NCI-H774 (cell line): ENCODE results near the gene PNKP.

Experiments used
- DNase-seq: peaks from one replicate; lab custom pipeline; 2025; lab: John Stamatoyannopoulos, UW

The PNKP gene

GRCh38 chr19:49847731-49848696 lies 19.4 kb downstream of the PNKP start:
- no peak for DNase-seq

GRCh38 chr19:49846408-49846807 lies 21.0 kb downstream of the PNKP start:
- no peak for DNase-seq

GRCh38 chr19:49845414-49845813 lies 22.0 kb downstream of the PNKP start:
- no peak for DNase-seq

DNA sequence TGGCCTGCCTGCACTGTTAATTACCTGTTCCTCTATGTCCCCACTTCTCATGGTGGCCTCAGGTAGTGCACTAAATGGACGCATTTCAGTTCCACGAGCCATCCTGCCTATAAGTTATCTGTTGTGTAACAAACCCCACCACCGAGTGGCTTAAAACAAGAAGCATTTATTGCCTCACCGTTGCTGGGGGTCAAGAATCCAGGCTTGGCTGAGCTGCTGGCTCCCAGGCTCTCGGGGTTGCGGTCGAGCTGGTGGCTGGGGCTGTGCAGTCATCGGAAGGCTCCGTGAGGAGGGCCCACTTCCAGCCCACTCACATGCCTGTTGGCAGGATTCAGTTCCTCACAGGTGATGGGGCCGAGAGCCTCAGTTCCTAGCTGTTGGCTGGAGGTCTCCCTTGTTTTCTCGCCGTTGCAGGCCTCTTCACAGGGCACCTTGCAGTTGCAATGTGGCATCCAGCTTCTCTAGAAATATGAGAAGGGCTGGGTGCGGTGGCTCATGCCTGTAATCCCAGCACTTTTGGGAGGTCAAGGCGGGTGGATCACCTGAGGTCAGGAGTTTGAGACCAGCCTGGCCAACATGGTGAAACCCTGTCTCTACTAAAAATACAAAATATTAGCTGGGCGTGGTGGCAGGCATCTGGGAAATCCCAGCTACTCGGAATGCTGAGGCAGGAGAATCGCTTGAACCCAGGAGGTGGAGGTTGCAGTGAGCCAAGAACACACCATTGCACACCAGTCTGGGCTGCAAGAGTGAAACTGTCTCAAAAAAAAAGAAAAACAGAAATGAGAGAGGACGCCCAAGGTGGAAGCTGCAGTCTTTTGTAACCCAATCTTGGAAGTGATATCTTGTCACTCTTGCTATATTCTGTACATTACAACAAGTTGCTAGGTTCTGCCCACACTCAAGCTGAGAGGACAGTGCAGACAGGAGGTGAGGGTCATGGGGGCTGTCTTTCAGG lies 23.0 kb downstream of the PNKP start:
- DNase-seq = no peak

DNA sequence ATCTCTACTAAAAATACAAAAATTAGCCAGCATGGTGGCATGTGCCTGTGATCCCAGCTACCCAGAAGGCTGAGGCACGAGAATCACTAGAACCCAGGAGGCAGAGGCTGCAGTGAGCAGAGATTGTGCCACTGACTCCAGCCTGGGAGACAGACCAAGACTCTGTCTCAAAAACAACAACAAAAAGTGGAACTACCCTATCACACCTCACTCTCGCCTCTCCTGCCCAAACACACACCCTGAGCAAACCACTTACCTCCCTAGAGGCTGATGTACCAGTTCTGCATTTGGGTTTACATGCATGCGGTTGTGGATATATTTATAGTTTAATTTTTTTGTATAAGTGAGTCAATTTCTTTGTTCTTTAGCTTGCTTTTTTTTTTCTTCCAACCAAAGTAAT lies 24.1 kb downstream of the PNKP start:
- DNase-seq = no peak

- no peak for DNase-seq
Observed at GRCh38 chr19:49840736-49841249, 26.6 kb downstream of the PNKP start.

DNA sequence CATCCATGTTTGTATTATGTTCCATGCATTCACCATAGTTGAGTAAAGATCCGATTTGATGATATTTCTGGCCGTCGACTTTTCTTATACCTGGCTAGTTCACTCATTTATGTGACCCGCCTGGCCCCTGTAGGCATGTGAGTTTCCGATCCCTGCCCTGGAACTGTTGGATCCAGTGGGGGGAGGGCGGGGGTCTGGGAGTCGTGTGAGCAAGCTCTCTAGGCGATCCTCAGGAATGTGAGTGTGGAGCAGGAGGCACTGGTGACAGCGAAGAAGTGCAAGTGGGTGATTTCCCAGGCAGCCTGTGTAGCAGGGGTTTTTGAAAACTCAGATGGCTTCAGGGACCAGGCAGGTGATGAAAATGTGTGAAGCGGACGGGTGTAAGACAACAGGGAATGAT lies 27.1 kb downstream of the PNKP start:
- DNase-seq = no peak

DNA sequence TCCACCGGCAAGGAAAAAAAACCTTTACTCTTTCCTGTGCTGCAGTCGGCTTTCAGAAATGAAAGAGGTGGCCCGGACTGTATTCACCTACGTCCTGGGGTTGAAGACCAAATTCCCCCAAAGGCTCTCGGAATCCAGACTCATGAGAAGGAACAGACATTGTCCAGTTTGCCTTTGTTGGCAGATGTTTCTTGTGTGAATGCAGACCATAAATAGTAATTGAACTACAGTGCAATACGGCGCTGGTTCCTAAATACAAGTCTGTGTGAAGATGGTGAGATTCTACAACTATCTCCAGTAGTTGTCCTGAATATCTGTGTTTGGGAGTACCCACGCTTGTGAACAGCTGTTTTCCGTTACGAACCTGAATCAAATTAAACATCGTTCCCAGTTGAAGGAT lies 27.7 kb downstream of the PNKP start:
- DNase-seq = no peak

DNA sequence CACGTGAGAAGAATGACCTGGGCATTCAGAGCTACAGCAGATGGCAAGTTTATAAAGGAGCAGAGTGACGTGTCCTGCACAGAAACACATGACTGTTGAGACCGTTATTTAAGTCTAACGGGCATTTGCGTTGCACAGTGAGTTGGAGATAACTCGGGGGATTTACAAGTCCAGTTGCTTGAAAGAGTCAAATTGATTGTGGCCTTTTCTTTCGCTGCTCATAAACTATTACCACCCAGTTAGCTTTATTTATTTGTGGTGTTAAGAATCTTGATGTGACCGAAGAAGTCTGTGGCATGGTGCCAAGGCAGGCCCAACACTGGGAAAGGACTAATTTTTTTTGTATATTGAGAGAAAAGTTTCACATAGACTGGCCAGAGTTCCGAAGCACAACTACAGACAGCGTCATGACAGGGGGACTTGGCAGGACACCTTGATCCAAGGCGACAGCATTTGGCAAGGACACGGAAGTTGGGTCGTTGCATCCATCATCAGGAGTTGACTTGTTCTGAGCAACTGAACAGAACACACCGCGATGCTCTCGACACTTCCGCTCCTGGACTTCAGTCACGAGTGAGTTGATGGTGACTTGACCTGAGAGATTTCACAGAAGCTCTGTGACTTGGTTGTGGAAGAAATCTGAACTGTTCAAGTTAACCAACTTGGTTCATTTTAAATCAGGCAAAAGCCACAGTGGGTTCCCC lies 28.3 kb downstream of the PNKP start:
- no peak for DNase-seq

DNA sequence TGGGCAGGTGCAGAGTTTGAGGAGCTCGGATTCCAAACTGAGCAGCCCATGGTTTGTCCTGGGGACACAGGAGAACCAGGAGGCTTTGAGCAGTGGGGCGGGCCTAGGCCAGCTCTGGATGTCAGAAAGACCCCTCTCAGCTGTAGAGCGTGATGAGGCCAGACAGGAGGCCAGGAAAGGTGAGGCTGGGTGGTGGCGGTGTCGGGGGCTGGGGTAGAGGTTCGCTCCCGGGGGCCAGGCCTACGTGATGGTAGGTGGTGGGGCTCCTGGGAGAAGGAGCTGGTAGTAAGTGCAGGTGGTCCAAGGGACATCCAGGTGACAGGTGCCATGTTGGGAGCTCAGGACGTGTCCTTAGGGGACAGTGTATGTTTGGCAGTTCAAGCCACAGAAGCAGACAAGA lies 30.0 kb downstream of the PNKP start:
- DNase-seq = no peak

DNA sequence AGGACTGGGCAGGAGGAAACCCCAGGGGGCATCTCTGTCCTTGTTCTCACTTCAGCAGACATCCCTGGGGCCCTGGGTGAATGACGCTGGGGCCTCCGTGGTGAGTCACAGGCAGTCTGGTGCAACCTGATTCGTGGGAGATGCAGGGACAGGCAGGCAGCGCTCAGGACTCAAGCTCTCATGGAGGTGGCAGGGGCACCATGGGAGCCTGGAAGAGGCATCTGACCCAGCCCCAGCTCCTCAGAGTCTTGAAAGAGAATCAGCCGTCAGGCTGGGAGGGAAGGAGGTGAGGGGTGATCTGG lies 30.4 kb downstream of the PNKP start:
- DNase-seq = no peak

DNA sequence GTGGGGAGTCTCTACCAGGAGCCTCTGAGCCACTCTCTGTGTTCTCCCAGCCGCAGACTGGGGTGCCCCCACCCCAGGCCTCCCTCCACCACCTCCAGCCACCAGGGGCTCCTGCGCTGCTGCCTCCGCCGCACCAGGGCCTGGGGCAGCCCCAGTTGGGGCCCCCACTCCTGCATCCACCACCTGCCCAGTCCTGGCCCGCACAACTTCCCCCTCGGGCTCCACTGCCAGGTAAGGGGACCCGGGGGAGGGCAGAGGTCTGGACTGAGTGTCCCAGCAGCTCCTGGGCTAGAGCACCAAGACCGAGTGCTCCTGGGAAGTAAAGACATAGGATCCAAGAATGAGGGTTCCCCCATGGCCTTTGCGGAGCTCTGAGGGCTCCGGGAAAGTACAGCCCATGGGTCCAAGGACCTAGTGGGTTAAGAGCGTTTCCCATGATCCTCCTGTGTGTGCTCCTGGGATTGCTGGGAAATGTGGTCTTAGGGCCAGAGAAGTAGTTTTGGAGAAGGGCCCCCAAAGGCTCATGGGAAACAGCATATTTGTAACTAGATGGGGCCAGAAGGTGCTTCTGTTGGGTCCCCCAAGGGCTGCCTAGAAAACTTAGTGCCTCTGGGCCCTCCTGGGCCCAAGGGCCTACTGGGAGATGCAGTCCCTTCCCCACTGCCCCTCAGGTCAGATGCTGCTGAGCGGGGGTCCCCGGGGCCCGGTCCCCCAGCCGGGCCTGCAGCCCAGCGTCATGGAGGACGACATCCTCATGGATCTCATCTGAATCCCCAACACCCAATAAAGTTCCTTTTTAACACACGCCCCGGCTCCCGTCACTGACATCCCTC lies 31.0 kb downstream of the PNKP start:
- no peak for DNase-seq

- DNase-seq = no peak
Observed at GRCh38 chr19:49835562-49835961, 31.8 kb downstream of the PNKP start.

GRCh38 chr19:49833599-49833998 lies 33.8 kb downstream of the PNKP start:
- no peak for DNase-seq

DNA sequence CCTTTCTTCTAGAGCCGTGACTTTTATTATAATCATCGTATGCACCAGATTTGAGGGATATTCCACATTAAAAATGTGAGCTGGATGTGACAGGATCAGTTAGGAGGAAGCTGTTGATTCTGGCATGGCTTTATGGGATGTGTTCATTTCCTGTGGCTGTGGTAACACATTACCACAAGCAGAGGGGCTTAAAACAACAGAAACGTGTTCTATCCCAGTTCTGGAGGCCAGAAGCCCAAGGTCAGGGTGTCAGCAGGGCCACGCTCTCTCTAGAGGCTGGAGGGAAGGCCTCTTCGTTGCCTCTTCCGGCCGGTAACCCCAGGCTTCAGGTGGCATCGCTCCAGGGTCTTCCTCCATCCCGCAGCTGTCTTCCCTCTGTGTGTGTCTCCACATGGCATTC lies 34.8 kb downstream of the PNKP start:
- no peak for DNase-seq

DNA sequence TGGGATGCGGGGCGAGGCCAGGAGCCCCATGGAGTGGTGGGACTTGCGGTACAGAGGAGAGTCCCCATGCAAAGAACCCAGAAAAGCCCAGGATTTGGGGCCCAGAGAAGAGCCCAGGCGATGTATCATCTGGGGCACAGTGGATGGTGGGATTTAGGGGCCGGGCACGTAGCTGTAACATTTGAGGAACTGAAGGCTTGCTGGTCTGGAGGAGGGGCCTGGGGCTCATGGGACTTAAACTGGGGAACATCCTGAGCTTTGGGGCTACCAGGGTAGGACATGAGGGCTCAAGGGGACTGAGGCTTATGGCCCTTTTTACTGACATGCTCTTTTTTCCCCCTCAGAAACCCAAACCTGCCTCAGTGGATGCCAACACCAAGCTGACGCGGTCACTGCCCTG lies 35.8 kb downstream of the PNKP start:
- DNase-seq = no peak

DNA sequence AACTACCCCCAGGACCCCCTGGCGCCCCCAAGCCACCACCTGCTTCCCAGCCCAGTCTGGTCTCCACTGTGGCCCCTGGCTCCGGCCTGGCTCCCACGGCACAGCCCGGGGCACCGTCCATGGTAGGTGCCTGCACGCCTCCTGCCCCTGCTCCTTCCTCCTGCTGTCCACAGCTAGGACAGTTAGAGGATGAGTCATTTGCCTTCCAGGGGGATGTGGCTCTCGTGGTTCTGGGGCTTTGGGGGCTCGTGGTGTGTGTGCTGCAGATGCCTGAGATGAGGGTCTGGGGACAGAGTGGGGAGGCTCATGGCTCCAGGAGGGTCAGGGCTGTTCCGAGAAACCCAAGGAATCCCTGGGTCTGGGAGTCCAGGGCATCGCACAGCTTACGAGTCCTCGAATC lies 36.6 kb downstream of the PNKP start:
- no peak for DNase-seq

GRCh38 chr19:49829721-49830120 lies 37.7 kb downstream of the PNKP start:
- no peak for DNase-seq

DNA sequence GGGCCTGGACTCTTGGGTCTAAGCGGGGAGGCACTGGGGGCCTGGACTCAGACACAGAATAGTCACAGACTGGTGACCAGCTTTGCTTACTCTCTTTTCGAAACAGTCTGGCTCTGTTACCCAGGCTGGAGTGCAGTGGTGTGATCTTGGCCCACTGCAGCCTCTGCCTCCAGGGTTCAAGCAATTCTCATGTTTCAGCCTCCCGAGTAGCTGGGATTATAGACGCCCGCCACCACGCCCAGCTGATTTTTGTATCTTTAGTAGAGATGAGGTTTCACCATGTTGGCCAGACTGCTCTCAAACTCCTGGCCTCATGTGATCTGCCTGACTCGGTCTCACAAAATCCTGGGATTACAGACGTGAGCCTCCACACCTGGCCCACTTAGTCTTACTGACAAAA lies 38.2 kb downstream of the PNKP start:
- DNase-seq = no peak

- no peak for DNase-seq
Observed at GRCh38 chr19:49827034-49827433, 40.3 kb downstream of the PNKP start.

- DNase-seq = no peak
Observed at GRCh38 chr19:49824662-49825061, 42.7 kb downstream of the PNKP start.
